Tibial nerve (tissue), 4 donors: ENCODE data around the gene SYT1. TPM values are rescaled to one million over a fixed set of nuclear protein-coding genes. Genes with fewer than 3 reads are reported as not detected.

Source experiments
- DNase-seq, 2 donors: peaks; one replicate each; pipeline ENCODE4 v3.0.0-alpha.2; 2019; ENCODE audit warnings: low spot score in 2 of 2
- H3K27ac ChIP-seq, 4 donors: fragments of 200-600 bp; sonication (generic) in 3 of 4; one replicate each; pipeline ENCODE4 v1.5.1; 2017 to 2019; ENCODE audit warnings: mild to moderate bottlenecking in 1 of 4
- H3K27me3 ChIP-seq, 2 donors: fragments of 200-600 bp; sonication (generic) in 1 of 2; one replicate each; pipeline versions ENCODE4 v1.5.1 to v1.6.0; 2017 to 2019
- H3K36me3 ChIP-seq, 3 donors: fragments of 200-600 bp; sonication (generic); one replicate each; pipeline ENCODE4 v1.5.1; 2018 to 2019
- H3K4me1 ChIP-seq, 4 donors: fragments of 200-600 bp; sonication (generic) in 3 of 4; one replicate each; pipeline ENCODE4 v1.5.1; 2017 to 2019
- H3K4me3 ChIP-seq, 4 donors: fragments of 200-600 bp; sonication (generic) in 3 of 4; one replicate each; pipeline ENCODE4 v1.5.1; 2017 to 2019; ENCODE audit warnings: mild to moderate bottlenecking in 1 of 4, moderate library complexity in 1 of 4
- H3K9me3 ChIP-seq, 4 donors: fragments of 200-600 bp; sonication (generic) in 3 of 4; one replicate each; pipeline ENCODE4 v1.5.1; 2017 to 2019
- EP300 ChIP-seq, 2 donors: sonication (generic); formaldehyde crosslinking; IDR thresholded peaks; one replicate each; pipeline ENCODE4 v1.6.1; 2017; ENCODE audit warnings: antibody characterized with exemption in 2 of 2, mild to moderate bottlenecking in 1 of 2
- POLR2A ChIP-seq, 2 donors: fragments of 450-650 bp; IDR thresholded peaks; one replicate each; pipeline ENCODE4 v1.6.1; 2017; ENCODE audit warnings: antibody characterized with exemption in 2 of 2, mild to moderate bottlenecking in 2 of 2, moderate library complexity in 2 of 2
- WGBS, 2 donors: methylation state at CpG; one replicate each; pipeline ENCODE4 v1.1.5; 2018; 5-methylcytosine and 5-hydroxymethylcytosine counted together
- total RNA-seq, 4 donors: library from RNA; depleted of rRNA; stranded (reverse); fragments of >200 nt; gene quantifications; one replicate each; pipeline ENCODE4 v1.1.0, GENCODE V29; 2016
- TF ChIP-seq, protein P1 (sequence below), 5 experiments: fragments of 200-600 bp in 3 of 5; fragments of 450-650 bp in 2 of 5; sonication (generic) in 3 of 5; IDR thresholded peaks; one replicate each; pipeline ENCODE4 v1.5.1; 2016 to 2019; ENCODE audit warnings: antibody characterized with exemption in 5 of 5, mild to moderate bottlenecking in 3 of 5, moderate library complexity in 2 of 5

Gene SYT1
- total RNA-seq, 4 donors from 2014 or later: 1.8 to 10.3 (median 4.7) TPM

DNA sequence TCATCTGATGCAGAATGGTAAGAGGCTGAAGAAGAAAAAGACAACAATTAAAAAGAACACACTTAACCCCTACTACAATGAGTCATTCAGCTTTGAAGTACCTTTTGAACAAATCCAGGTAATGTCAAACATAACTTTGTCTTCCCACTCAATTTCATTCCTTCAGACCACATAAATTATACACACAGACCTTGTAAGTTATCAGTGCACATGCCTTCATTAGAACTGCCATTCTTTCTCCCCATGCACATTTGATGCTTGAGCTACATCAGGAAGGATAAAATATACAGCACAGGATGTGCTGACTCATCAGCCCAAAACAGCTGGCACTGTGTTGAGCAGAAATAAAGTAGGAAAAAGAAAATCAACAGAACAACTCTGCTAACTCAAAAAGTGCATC is 579.5 kb downstream of the SYT1 start:
- no peaks in the 10 kb centered on the region for H3K9me3 ChIP-seq
- H3K36me3 ChIP-seq: no peaks in the 10 kb centered on the region
- no peak overlapping the region for H3K4me3 ChIP-seq
- no peak overlapping the region for H3K27ac ChIP-seq
- H3K4me1 ChIP-seq: no peaks in the 10 kb centered on the region
- H3K27me3 ChIP-seq: no peaks in the 10 kb centered on the region
- TF ChIP-seq POLR2A (IDR thresholded peaks at IDR 0.05) (no peak), EP300 (IDR thresholded peaks at IDR 0.05) (no peak)
- TF ChIP-seq, protein P1, sequence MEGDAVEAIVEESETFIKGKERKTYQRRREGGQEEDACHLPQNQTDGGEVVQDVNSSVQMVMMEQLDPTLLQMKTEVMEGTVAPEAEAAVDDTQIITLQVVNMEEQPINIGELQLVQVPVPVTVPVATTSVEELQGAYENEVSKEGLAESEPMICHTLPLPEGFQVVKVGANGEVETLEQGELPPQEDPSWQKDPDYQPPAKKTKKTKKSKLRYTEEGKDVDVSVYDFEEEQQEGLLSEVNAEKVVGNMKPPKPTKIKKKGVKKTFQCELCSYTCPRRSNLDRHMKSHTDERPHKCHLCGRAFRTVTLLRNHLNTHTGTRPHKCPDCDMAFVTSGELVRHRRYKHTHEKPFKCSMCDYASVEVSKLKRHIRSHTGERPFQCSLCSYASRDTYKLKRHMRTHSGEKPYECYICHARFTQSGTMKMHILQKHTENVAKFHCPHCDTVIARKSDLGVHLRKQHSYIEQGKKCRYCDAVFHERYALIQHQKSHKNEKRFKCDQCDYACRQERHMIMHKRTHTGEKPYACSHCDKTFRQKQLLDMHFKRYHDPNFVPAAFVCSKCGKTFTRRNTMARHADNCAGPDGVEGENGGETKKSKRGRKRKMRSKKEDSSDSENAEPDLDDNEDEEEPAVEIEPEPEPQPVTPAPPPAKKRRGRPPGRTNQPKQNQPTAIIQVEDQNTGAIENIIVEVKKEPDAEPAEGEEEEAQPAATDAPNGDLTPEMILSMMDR (IDR thresholded peaks at IDR 0.05): no peak
- no peak for DNase-seq

DNA sequence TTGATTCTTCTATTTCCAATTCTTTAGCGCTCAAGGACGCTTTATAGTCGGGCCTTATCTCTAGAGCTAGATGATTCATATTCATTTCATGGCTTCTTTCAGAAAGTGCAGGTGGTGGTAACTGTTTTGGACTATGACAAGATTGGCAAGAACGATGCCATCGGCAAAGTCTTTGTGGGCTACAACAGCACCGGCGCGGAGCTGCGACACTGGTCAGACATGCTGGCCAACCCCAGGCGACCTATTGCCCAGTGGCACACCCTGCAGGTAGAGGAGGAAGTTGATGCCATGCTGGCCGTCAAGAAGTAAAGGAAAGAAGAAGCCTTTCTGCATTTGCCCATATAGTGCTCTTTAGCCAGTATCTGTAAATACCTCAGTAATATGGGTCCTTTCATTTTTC is 584.2 kb downstream of the SYT1 start:
- TF ChIP-seq POLR2A (IDR thresholded peaks at IDR 0.05): no peak
- no peak for TF ChIP-seq EP300 (IDR thresholded peaks at IDR 0.05)
- TF ChIP-seq, protein P1 (IDR thresholded peaks at IDR 0.05): no peak
- DNase-seq: no peak

DNA sequence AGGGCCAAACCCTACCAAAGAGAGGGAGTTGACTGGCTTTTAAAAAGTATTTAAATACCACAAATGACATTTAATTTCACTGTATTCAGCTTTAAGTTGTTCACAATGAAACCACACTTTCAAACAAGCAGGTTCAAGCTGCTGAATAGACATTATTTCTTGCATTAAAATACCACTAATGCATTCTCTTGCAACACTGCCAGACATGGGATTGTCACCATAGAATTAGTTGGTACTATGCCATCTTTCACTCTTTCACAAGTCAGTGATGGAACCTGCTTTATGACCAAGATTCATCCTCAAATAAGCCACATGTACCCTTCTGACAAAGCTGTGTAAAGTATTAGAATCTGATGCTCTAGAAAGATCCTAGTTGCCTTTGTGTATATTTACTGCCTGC is 586.8 kb downstream of the SYT1 start:
- no peaks in the 10 kb centered on the region for H3K27me3 ChIP-seq
- no peaks in the 10 kb centered on the region for H3K9me3 ChIP-seq
- TF ChIP-seq EP300 (IDR thresholded peaks at IDR 0.05): no peak
- TF ChIP-seq POLR2A (IDR thresholded peaks at IDR 0.05): no peak
- TF ChIP-seq, protein P1 (IDR thresholded peaks at IDR 0.05): no peak
- no peaks in the 10 kb centered on the region for H3K36me3 ChIP-seq
- no peak for DNase-seq
- H3K4me1 ChIP-seq: peaks cover 0 to 8% (median 0%) of the 10 kb centered on the region in 4 donors
- H3K27ac ChIP-seq: peak overlapping the region in 2 of 4 donors; percentile 32 to 34
- no peak overlapping the region for H3K4me3 ChIP-seq

More for the DNA sequence above, 584.2 kb downstream of the SYT1 start:
- no peaks in the 10 kb centered on the region for H3K36me3 ChIP-seq
- H3K4me1 ChIP-seq: peaks cover 0 to under 1% (median 0%) of the 10 kb centered on the region in 4 donors
- no peaks in the 10 kb centered on the region for H3K9me3 ChIP-seq
- no peaks in the 10 kb centered on the region for H3K27me3 ChIP-seq
- H3K4me3 ChIP-seq: no peak overlapping the region
- no peak overlapping the region for H3K27ac ChIP-seq
- WGBS, 2 donors: 97 to 98% methylated on average over 11 of the region's 11 CpGs

DNA sequence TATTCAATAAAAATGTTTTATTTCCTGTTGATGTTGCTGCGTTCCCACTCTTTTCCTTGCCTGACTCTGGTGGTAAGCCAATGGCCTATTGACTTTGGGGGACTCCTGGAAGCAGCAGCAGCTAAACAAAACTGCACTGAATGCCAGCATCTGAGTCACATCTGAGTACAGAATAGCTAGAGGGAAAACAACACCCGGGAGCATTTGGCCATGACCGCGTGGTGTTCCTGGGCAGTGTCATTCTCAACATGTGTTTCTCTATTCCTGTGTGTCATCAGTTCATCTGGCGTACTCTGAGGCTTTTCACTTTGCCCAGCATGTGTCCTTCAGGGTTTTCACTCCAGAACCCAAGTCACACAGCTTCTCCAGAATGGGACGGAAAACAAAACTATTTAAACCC is 587.4 kb downstream of the SYT1 start:
- 53 to 63% methylated on average over 6 of the region's 6 CpGs for WGBS, 2 donors
- Histone ChIP-seq H3K4me3 (no peak overlapping the region), H3K27me3 (no peaks in the 10 kb centered on the region), H3K36me3 (no peaks in the 10 kb centered on the region), H3K9me3 (no peaks in the 10 kb centered on the region), H3K4me1 (peaks cover 0 to 8% (median 0%) of the 10 kb centered on the region in 4 donors), H3K27ac (peak overlapping the region in 2 of 4 donors; percentile 32 to 34)
- DNase-seq: peak; percentile 20 to 67
- TF ChIP-seq POLR2A (IDR thresholded peaks at IDR 0.05) (no peak), EP300 (IDR thresholded peaks at IDR 0.05) (peak in 1 of 2 donors; percentile 28)
- TF ChIP-seq, protein P1 (IDR thresholded peaks at IDR 0.05): no peak

DNA sequence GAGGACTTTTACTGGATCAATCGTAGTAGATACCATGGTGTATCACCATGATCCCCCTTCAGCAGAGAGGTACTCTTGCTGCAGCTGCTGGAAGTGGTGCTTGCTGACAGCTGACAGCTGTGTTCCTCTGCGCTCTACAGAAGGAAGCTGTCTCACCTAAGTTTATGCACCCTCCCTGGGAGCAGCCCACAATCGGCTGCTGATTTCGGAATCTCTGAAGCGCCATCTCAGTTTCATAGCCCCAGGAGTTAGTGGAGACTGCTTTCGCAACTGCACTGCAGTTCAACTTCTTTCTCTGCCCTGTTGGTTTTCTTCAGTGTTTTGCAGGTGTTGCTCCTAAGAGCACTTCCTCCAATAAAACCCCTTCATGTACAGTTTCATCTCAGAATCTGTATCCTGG is 588.3 kb downstream of the SYT1 start:
- TF ChIP-seq EP300 (IDR thresholded peaks at IDR 0.05) (no peak), POLR2A (IDR thresholded peaks at IDR 0.05) (no peak)
- TF ChIP-seq, protein P1 (IDR thresholded peaks at IDR 0.05): no peak
- Histone ChIP-seq H3K27ac (no peak overlapping the region), H3K27me3 (no peaks in the 10 kb centered on the region), H3K36me3 (no peaks in the 10 kb centered on the region), H3K9me3 (no peaks in the 10 kb centered on the region), H3K4me3 (no peak overlapping the region), H3K4me1 (peaks cover 0 to 8% (median 0%) of the 10 kb centered on the region in 4 donors)
- WGBS, 2 donors: 93 to 94% methylated on average over 6 of the region's 6 CpGs
- DNase-seq: no peak
